CD4-positive, CD25-positive, alpha-beta regulatory T cell (primary cell): ENCODE results near the gene FSHR. TPM values are rescaled to one million over a fixed set of nuclear protein-coding genes. Genes with fewer than 3 reads are reported as not detected.

ENCODE experiments used
- ATAC-seq, 2 donors: fragments of 150-1000 bp; cut with Tn5 transposase; one replicate each; pipeline ENCODE4 v1.10.0; 2021; ENCODE audit warnings: low read depth in 2 of 2, moderate number of reproducible peaks in 2 of 2, moderate library complexity in 1 of 2
- DNase-seq, 3 donors: peaks; one replicate each; pipeline versions ENCODE4 v3.0.0 to v3.0.0-alpha.2; 2012 to 2022; ENCODE audit warnings: mixed read lengths in 1 of 3
- H3K27ac ChIP-seq: one replicate; pipeline ENCODE4 v1.7.0; 2013; ENCODE audit warnings: mild to moderate bottlenecking, low read length; ENCODE audit not compliant: insufficient read depth, poor library complexity, severe bottlenecking
- H3K27me3 ChIP-seq: one replicate; pipeline ENCODE4 v1.7.0; 2013; ENCODE audit warnings: low read length; ENCODE audit not compliant: control insufficient read depth, insufficient read depth
- H3K36me3 ChIP-seq: one replicate; pipeline ENCODE4 v1.7.0; 2013; ENCODE audit warnings: mild to moderate bottlenecking, low read length, moderate library complexity; ENCODE audit not compliant: control insufficient read depth, insufficient read depth
- H3K4me1 ChIP-seq: 2 replicates; pipeline ENCODE4 v1.7.0; 2013; ENCODE audit warnings: mild to moderate bottlenecking, low read length; ENCODE audit not compliant: insufficient read depth, control insufficient read depth, poor library complexity, severe bottlenecking
- H3K4me3 ChIP-seq: one replicate; pipeline ENCODE4 v1.7.0; 2013; ENCODE audit warnings: low read depth, mild to moderate bottlenecking, low read length, moderate library complexity
- H3K9me3 ChIP-seq, 2 experiments: 1 replicate in 1 of 2; 2 replicates in 1 of 2; pipeline ENCODE4 v1.7.0; 2013; ENCODE audit warnings: low read length in 2 of 2, mild to moderate bottlenecking in 1 of 2, moderate library complexity in 1 of 2; ENCODE audit not compliant: control insufficient read depth in 2 of 2
- H3K27ac Mint-ChIP-seq, 3 donors: one replicate each; pipeline ENCODE4 v1.8.0; 2020 to 2022; ENCODE audit warnings: mild to moderate bottlenecking in 3 of 3, mixed read lengths in 3 of 3, moderate library complexity in 2 of 3
- H3K27me3 Mint-ChIP-seq: one replicate; pipeline ENCODE4 v1.8.0; 2022; ENCODE audit warnings: mild to moderate bottlenecking, mixed read lengths
- H3K36me3 Mint-ChIP-seq: one replicate; pipeline ENCODE4 v1.8.0; 2020; ENCODE audit warnings: mixed read lengths
- H3K4me1 Mint-ChIP-seq, 4 donors: one replicate each; pipeline ENCODE4 v1.8.0; 2020 to 2022; ENCODE audit warnings: mixed read lengths in 4 of 4, mild to moderate bottlenecking in 1 of 4
- H3K4me3 Mint-ChIP-seq, 4 donors: one replicate each; pipeline ENCODE4 v1.8.0; 2020 to 2022; ENCODE audit warnings: mild to moderate bottlenecking in 4 of 4, mixed read lengths in 4 of 4, moderate library complexity in 3 of 4
- H3K9me3 Mint-ChIP-seq, 7 donors: one replicate each; pipeline ENCODE4 v1.8.0; 2020 to 2022; ENCODE audit warnings: mixed read lengths in 7 of 7, mild to moderate bottlenecking in 3 of 7, moderate library complexity in 2 of 7
- polyA plus RNA-seq, 4 donors: library from polyadenylated mRNA; unstranded; fragments of 300-500 nt; fragmentation: Illumina TruSeq; gene quantifications; one replicate each; pipeline ENCODE4 v1.2.3, GENCODE V29; 2021
- total RNA-seq: library from RNA; stranded (reverse); gene quantifications from one replicate; pipeline ENCODE4 v1.2.3, GENCODE V29; 2022

The FSHR gene
- total and polyA plus RNA-seq, 5 donors from 2014 or later = not detected

GRCh38 chr2:48915884-48916283 is 238.4 kb downstream of the FSHR start:
- peaks cover 0 to 8% (median 2%) of the 10 kb centered on the region in 7 donors for H3K9me3 Mint-ChIP-seq
- no peak for ATAC-seq
- H3K4me1 Mint-ChIP-seq = no peaks in the 10 kb centered on the region
- H3K27ac Mint-ChIP-seq = no peak overlapping the region
- no peak for DNase-seq
- H3K27me3 Mint-ChIP-seq = no peaks in the 10 kb centered on the region
- no peaks in the 10 kb centered on the region for H3K36me3 Mint-ChIP-seq
- no peak overlapping the region for H3K4me3 Mint-ChIP-seq
- no peaks in the 10 kb centered on the region for H3K9me3 ChIP-seq
- no peak overlapping the region for H3K27ac ChIP-seq
- H3K4me3 ChIP-seq = no peak overlapping the region
- H3K36me3 ChIP-seq = no peaks in the 10 kb centered on the region
- no peaks in the 10 kb centered on the region for H3K27me3 ChIP-seq
- H3K4me1 ChIP-seq = no peaks in the 10 kb centered on the region

- H3K4me1 ChIP-seq = no peaks in the 10 kb centered on the region
- no peaks in the 10 kb centered on the region for H3K27me3 ChIP-seq
- ATAC-seq (no peak), DNase-seq (no peak)
- no peaks in the 10 kb centered on the region for H3K36me3 Mint-ChIP-seq
- H3K4me3 ChIP-seq = no peak overlapping the region
- no peaks in the 10 kb centered on the region for H3K36me3 ChIP-seq
- no peak overlapping the region for H3K27ac ChIP-seq
- H3K4me1 Mint-ChIP-seq = no peaks in the 10 kb centered on the region
- no peaks in the 10 kb centered on the region for H3K9me3 ChIP-seq
- peaks cover 0 to 8% (median 2%) of the 10 kb centered on the region in 7 donors for H3K9me3 Mint-ChIP-seq
- H3K27me3 Mint-ChIP-seq = no peaks in the 10 kb centered on the region
- H3K27ac Mint-ChIP-seq = no peak overlapping the region
- H3K4me3 Mint-ChIP-seq = no peak overlapping the region
These were observed 239.1 kb downstream of the FSHR start for GRCh38 chr2:48915227-48915626.

- no peaks in the 10 kb centered on the region for H3K36me3 ChIP-seq
- Mint-ChIP-seq H3K27ac (no peak overlapping the region), H3K27me3 (no peaks in the 10 kb centered on the region), H3K36me3 (no peaks in the 10 kb centered on the region), H3K4me3 (no peak overlapping the region), H3K9me3 (peaks cover 0 to 5% (median 1%) of the 10 kb centered on the region in 7 donors), H3K4me1 (no peaks in the 10 kb centered on the region)
- DNase-seq (no peak), ATAC-seq (no peak)
- no peaks in the 10 kb centered on the region for H3K4me1 ChIP-seq
- H3K4me3 ChIP-seq = no peak overlapping the region
- no peaks in the 10 kb centered on the region for H3K27me3 ChIP-seq
- no peaks in the 10 kb centered on the region for H3K9me3 ChIP-seq
- no peak overlapping the region for H3K27ac ChIP-seq
These were observed 239.7 kb downstream of the FSHR start for GRCh38 chr2:48914477-48915089.
